Measurements from ENCODE around the gene TMCC1. TPM values are rescaled to one million over a fixed set of nuclear protein-coding genes. Genes with fewer than 3 reads are reported as not detected.
"Not testable (repeated sequence)": the region's sequence is repeated elsewhere in the genome, so short reads cannot be mapped to it uniquely, and the experiment has no call there.

The TMCC1 gene
- total and polyA plus RNA-seq, 7 experiments from 2014 or later = 2.6 to 39.4 (median 35.5) TPM

DNA sequence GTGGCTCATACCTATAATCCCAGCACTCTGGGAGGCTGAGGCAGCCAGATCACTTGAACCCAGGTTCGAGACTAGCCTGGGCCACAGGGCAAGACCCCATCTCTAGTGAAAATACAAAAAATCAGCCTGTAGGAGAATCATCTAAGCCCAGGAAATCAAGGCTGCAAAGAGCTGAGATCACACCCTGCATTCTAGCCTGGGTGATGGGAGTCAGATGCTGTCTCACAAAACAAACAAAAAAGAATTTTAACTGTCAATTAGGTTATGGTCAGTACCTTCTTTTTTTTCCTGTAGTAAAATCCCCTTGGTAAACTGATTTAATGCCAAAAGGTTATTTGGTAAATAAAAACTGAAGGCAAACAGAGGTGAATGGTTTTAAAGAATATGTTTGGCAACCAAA is 29.0 kb downstream of the TMCC1 start:
- H3K4me1 Mint-ChIP-seq = peaks cover 3 to 54% (median 45%) of the 10 kb centered on the region in 7 donors

DNA sequence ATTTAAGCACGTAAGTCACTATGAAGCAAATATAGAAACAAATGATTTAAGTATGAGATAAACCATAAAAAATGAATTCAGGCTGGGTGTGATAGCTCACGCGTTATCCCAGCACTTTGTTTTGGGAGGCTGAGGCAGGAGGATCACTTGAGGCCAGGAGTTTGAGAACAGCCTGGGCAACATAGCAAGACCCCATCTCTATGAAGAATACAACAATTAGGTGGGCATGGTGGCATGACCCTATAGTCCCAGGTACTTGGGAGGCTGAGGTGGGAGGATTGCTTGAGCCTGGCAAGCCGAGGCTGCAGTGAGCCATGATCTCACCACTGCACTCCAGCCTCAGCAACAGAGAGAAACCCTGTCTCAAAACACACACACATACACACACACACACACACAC is 34.2 kb downstream of the TMCC1 start:
- CTCF ChIA-PET = interaction anchor here (0.6 kb wide), 1 partner anchor 21 kb away, joined by 3 read pairs; no protein-coding TSS in a partner anchor
- Mint-ChIP-seq H3K9me3 (peaks cover 0 to 5% (median 0%) of the 10 kb centered on the region in 11 donors), H3K27ac (no peak overlapping the region)

More for the DNA sequence above, 29.0 kb downstream of the TMCC1 start:
- intact Hi-C loops (cut with micrococcal nuclease) = no loop called here
- no peaks in the 10 kb centered on the region for H3K4me1 ChIP-seq (ENCODE audit: control insufficient read depth in 2 of 2, insufficient read depth in 2 of 2, low read length in 2 of 2)
- no peak overlapping the region for H3K4me3 ChIP-seq (ENCODE audit: low read length)
- CTCF ChIA-PET = interaction anchor here (0.7 kb wide), 1 partner anchor 83 kb away, joined by 4 read pairs; no protein-coding TSS in a partner anchor
- no peak overlapping the region for H3K27ac ChIP-seq (ENCODE audit: low read depth, low read length)
- DNase-seq (no peak), ATAC-seq (no peak)
- peaks cover 0 to 2% (median 0%) of the 10 kb centered on the region in 11 donors for H3K9me3 Mint-ChIP-seq
- no peaks in the 10 kb centered on the region for H3K9me3 ChIP-seq (ENCODE audit: control insufficient read depth in 2 of 3, low read length in 3 of 3)
- H3K4me3 Mint-ChIP-seq = no peak overlapping the region
- H3K36me3 Mint-ChIP-seq = peaks cover 13 to 51% (median 26%) of the 10 kb centered on the region in 5 donors
- POLR2A ChIA-PET = no interaction called here
- peaks cover 0 to 3% (median 3%) of the 10 kb centered on the region in 3 experiments for H3K36me3 ChIP-seq (ENCODE audit: control insufficient read depth in 2 of 3, insufficient read depth in 3 of 3, low read length in 3 of 3)
- H3K27me3 ChIP-seq (ENCODE audit: control insufficient read depth in 2 of 2, insufficient read depth in 2 of 2, low read length in 2 of 2) = no peaks in the 10 kb centered on the region
- H3K27ac Mint-ChIP-seq = no peak overlapping the region
- H3K27me3 Mint-ChIP-seq = no peaks in the 10 kb centered on the region

DNA sequence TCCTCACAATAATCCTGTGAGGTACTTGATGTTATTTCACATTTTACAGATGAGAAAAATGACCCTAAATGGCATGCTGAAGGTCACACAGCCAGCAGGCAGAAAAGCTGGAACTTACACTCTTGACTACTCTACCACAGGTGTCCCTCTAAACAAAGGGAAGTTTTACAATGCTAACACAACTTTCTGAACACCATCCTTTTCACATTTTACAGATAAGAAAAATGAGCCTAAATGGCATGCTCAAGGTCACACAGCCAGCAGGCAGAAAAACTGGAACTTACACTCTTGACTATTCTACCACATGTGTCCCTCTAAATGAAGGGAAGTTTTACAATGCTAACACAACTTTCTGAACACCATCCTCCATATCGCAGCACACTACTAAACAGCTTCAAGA is 35.6 kb downstream of the TMCC1 start:
- Histone ChIP-seq H3K27me3 (ENCODE audit: control insufficient read depth in 2 of 2, insufficient read depth in 2 of 2, low read length in 2 of 2) (no peaks in the 10 kb centered on the region), H3K27ac (ENCODE audit: low read depth, low read length) (no peak overlapping the region), H3K4me1 (ENCODE audit: control insufficient read depth in 2 of 2, insufficient read depth in 2 of 2, low read length in 2 of 2) (no peaks in the 10 kb centered on the region), H3K4me3 (ENCODE audit: low read length) (no peak overlapping the region), H3K9me3 (ENCODE audit: control insufficient read depth in 2 of 3, low read length in 3 of 3) (no peaks in the 10 kb centered on the region), H3K36me3 (ENCODE audit: control insufficient read depth in 2 of 3, insufficient read depth in 3 of 3, low read length in 3 of 3) (peaks cover 0 to 3% (median 0%) of the 10 kb centered on the region in 3 experiments)
- H3K27ac Mint-ChIP-seq = no peak overlapping the region
- peaks cover 24 to 63% (median 40%) of the 10 kb centered on the region in 5 donors for H3K36me3 Mint-ChIP-seq
- ChIA-PET CTCF (no interaction called here), POLR2A (no interaction called here)
- DNase-seq (no peak), ATAC-seq (no peak)
- intact Hi-C loops (cut with micrococcal nuclease) = no loop called here
- H3K9me3 Mint-ChIP-seq = peaks cover 0 to 8% (median 0%) of the 10 kb centered on the region in 11 donors
- H3K4me3 Mint-ChIP-seq = no peak overlapping the region
- H3K27me3 Mint-ChIP-seq = no peaks in the 10 kb centered on the region
- peaks cover 7 to 52% (median 29%) of the 10 kb centered on the region in 7 donors for H3K4me1 Mint-ChIP-seq

More for the DNA sequence above, 34.2 kb downstream of the TMCC1 start:
- H3K27me3 Mint-ChIP-seq = no peaks in the 10 kb centered on the region
- peaks cover 10 to 54% (median 31%) of the 10 kb centered on the region in 7 donors for H3K4me1 Mint-ChIP-seq
- intact Hi-C loops (cut with micrococcal nuclease) = no loop called here
- H3K27ac ChIP-seq (ENCODE audit: low read depth, low read length) = no peak overlapping the region
- peaks cover 20 to 67% (median 35%) of the 10 kb centered on the region in 5 donors for H3K36me3 Mint-ChIP-seq
- no peak overlapping the region for H3K4me3 ChIP-seq (ENCODE audit: low read length)
- POLR2A ChIA-PET = interaction anchor here (0.7 to 1.1 kb wide), 2 partner anchors 31 to 97 kb away, joined by 3 to 4 read pairs; no protein-coding TSS in a partner anchor
- H3K27me3 ChIP-seq (ENCODE audit: control insufficient read depth in 2 of 2, insufficient read depth in 2 of 2, low read length in 2 of 2) = no peaks in the 10 kb centered on the region
- ATAC-seq (no peak), DNase-seq (no peak)
- H3K9me3 ChIP-seq (ENCODE audit: control insufficient read depth in 2 of 3, low read length in 3 of 3) = no peaks in the 10 kb centered on the region
- no peaks in the 10 kb centered on the region for H3K4me1 ChIP-seq (ENCODE audit: control insufficient read depth in 2 of 2, insufficient read depth in 2 of 2, low read length in 2 of 2)
- H3K4me3 Mint-ChIP-seq = no peak overlapping the region
- H3K36me3 ChIP-seq (ENCODE audit: control insufficient read depth in 2 of 3, insufficient read depth in 3 of 3, low read length in 3 of 3) = peaks cover 0 to 3% (median 0%) of the 10 kb centered on the region in 3 experiments

DNA sequence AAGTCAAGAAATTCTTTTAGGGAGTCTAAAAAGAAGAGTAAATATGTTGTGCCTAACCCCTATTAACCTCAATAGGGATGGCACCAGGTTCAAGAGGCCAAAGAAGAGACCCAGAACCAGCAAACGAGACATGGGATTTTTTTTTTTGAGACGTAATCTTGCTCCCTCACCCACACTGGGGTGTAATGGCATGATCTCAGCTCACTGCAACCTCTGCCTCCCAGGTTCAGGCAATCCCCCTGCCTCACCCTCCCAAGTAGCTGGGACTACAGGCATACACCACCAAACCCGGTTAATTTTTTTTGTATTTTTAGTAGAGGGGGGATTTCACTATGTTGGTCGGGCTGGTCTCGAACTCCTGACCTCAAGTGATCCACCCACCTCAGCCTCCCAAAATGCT is 36.7 kb downstream of the TMCC1 start:
- intact Hi-C loops (cut with micrococcal nuclease); H3K27me3 Mint-ChIP-seq; DNase-seq; H3K36me3 ChIP-seq (ENCODE audit: control insufficient read depth in 2 of 3, insufficient read depth in 3 of 3, low read length in 3 of 3); H3K27ac ChIP-seq (ENCODE audit: low read depth, low read length); H3K27ac Mint-ChIP-seq; H3K9me3 ChIP-seq (ENCODE audit: control insufficient read depth in 2 of 3, low read length in 3 of 3); H3K4me3 Mint-ChIP-seq; H3K9me3 Mint-ChIP-seq; H3K27me3 ChIP-seq (ENCODE audit: control insufficient read depth in 2 of 2, insufficient read depth in 2 of 2, low read length in 2 of 2); ATAC-seq; H3K4me1 ChIP-seq (ENCODE audit: control insufficient read depth in 2 of 2, insufficient read depth in 2 of 2, low read length in 2 of 2); H3K4me3 ChIP-seq (ENCODE audit: low read length); POLR2A ChIA-PET: not testable (repeated sequence)
- H3K36me3 Mint-ChIP-seq = peaks cover 16 to 57% (median 29%) of the 10 kb centered on the region in 5 donors
- CTCF ChIA-PET = interaction anchor here (0.6 to 0.7 kb wide), 2 partner anchors 147 to 210 kb away, joined by 3 read pairs; no protein-coding TSS in a partner anchor
- peaks cover 7 to 41% (median 21%) of the 10 kb centered on the region in 7 donors for H3K4me1 Mint-ChIP-seq

DNA sequence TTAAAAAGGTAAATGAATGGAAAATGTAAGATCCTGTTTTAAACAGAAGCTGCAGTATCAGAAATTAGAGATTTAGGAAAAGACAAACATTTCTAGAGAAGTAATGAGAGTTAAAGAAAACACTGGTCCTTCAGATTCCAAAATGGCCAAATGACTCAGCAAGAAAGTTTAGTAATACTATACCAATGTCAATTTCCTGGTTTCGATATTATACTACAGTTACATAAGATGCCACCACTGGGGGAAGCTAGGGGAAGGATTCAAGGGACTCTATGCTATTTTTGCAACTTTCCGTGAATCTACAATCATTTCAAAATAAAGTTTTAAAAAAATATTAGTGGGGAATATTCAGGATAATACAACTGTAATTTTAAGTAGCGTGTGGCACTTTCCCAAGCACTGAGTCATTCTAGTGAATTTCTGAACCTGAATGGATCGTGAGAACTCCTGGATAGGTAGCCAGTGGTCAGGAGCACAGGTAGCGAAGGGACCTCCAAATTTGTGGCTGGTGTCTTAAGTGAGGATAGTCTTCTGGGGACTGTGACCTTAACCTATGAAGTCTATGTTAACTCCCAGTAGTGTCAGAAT is 37.6 kb downstream of the TMCC1 start:
- Histone ChIP-seq H3K9me3 (ENCODE audit: control insufficient read depth in 2 of 3, low read length in 3 of 3) (no peaks in the 10 kb centered on the region), H3K4me3 (ENCODE audit: low read length) (no peak overlapping the region), H3K27ac (ENCODE audit: low read depth, low read length) (no peak overlapping the region), H3K36me3 (ENCODE audit: control insufficient read depth in 2 of 3, insufficient read depth in 3 of 3, low read length in 3 of 3) (no peaks in the 10 kb centered on the region), H3K4me1 (ENCODE audit: control insufficient read depth in 2 of 2, insufficient read depth in 2 of 2, low read length in 2 of 2) (no peaks in the 10 kb centered on the region), H3K27me3 (ENCODE audit: control insufficient read depth in 2 of 2, insufficient read depth in 2 of 2, low read length in 2 of 2) (no peaks in the 10 kb centered on the region)
- no peak overlapping the region for H3K27ac Mint-ChIP-seq
- H3K36me3 Mint-ChIP-seq = peaks cover 15 to 60% (median 33%) of the 10 kb centered on the region in 5 donors
- H3K4me3 Mint-ChIP-seq = no peak overlapping the region
- intact Hi-C loops (cut with micrococcal nuclease) = no loop called here
- POLR2A ChIA-PET = interaction anchor here (0.8 kb wide), 1 partner anchor 876 kb away, joined by 4 read pairs; no protein-coding TSS in a partner anchor
- no peaks in the 10 kb centered on the region for H3K27me3 Mint-ChIP-seq
- ATAC-seq = peak; percentile 46
- peaks cover 7 to 41% (median 19%) of the 10 kb centered on the region in 7 donors for H3K4me1 Mint-ChIP-seq
- no peak for DNase-seq
- CTCF ChIA-PET = interaction anchor here (0.7 kb wide), 1 partner anchor 209 kb away, joined by 3 read pairs; no protein-coding TSS in a partner anchor
- H3K9me3 Mint-ChIP-seq = peaks cover 0 to 8% (median 0%) of the 10 kb centered on the region in 11 donors

DNA sequence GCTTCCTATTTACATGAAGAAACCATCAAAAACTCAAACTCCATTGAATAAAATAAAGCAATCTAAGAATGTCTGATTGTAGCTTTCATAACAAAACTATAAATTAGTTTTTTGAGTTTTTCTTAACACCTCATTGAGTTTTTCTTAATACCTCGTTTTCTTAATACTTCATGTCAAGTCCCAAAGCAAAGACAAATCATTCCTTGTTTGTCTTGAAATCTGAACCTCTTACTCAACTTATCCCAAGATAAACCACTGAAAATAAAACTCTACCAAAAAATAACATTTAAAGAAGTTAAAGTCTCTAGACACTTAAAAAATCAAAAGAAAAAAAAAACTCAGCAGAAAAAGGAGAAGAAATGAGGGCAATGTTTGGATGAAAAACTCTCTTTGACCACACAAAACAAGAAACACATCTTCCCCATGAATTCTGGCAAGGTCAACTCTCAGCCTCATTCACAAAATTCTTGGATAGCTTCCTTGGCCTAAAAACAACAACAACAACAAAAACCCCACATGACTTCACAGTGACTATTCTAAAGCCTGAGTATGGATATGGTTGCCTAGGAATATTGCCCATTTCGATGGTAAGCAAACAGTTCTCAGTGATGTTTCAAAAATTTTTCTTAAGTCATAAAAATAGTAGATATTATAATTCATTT is 38.2 kb downstream of the TMCC1 start:
- no peak overlapping the region for H3K4me3 ChIP-seq (ENCODE audit: low read length)
- CTCF ChIA-PET = no interaction called here

More for the DNA sequence above, 38.2 kb downstream of the TMCC1 start:
- DNase-seq (no peak), ATAC-seq (no peak)
- Mint-ChIP-seq H3K4me1 (peaks cover 7 to 38% (median 19%) of the 10 kb centered on the region in 7 donors), H3K27ac (peak overlapping the region in 1 of 9 donors; percentile 58), H3K27me3 (no peaks in the 10 kb centered on the region), H3K9me3 (peaks cover 0 to 10% (median 0%) of the 10 kb centered on the region in 11 donors), H3K4me3 (no peak overlapping the region), H3K36me3 (peaks cover 15 to 62% (median 35%) of the 10 kb centered on the region in 5 donors)
- Histone ChIP-seq H3K4me1 (ENCODE audit: control insufficient read depth in 2 of 2, insufficient read depth in 2 of 2, low read length in 2 of 2) (no peaks in the 10 kb centered on the region), H3K9me3 (ENCODE audit: control insufficient read depth in 2 of 3, low read length in 3 of 3) (no peaks in the 10 kb centered on the region), H3K27ac (ENCODE audit: low read depth, low read length) (no peak overlapping the region), H3K36me3 (ENCODE audit: control insufficient read depth in 2 of 3, insufficient read depth in 3 of 3, low read length in 3 of 3) (no peaks in the 10 kb centered on the region), H3K27me3 (ENCODE audit: control insufficient read depth in 2 of 2, insufficient read depth in 2 of 2, low read length in 2 of 2) (no peaks in the 10 kb centered on the region)
- POLR2A ChIA-PET = interaction anchor here (0.8 kb wide), 1 partner anchor 877 kb away, joined by 4 read pairs; no protein-coding TSS in a partner anchor
- intact Hi-C loops (cut with micrococcal nuclease) = no loop called here

Data from naive thymus-derived CD4-positive, alpha-beta T cell (primary cell).